C4-2B (cell line): ENCODE results near the gene STAC3.

Source experiments
- CTCF ChIP-seq: fragments of 450-650 bp; conservative IDR thresholded peaks from 2 replicates; pipeline ENCODE4 v1.5.1; 2017; ENCODE audit warnings: mild to moderate bottlenecking
- ZFX ChIP-seq: fragments of 450-650 bp; IDR thresholded peaks from 2 replicates; pipeline ENCODE4 v1.6.1; 2017

GRCh38 chr12:57278465-57279381, 27.7 kb upstream of the STAC3 start:
- TF ChIP-seq CTCF (no peak), ZFX (no peak)
